NCI-H2081 treated with DMSO at 0.1 percent for 48 hours (cell line): Measurements from ENCODE around the gene PLA2G3.
"Not testable (repeated sequence)": the region's sequence is repeated elsewhere in the genome, so short reads cannot be mapped to it uniquely, and the experiment has no call there.

ENCODE experiments used
- DNase-seq: peaks from one replicate; lab custom pipeline; 2025; lab: John Stamatoyannopoulos, UW

PLA2G3 gene

DNA sequence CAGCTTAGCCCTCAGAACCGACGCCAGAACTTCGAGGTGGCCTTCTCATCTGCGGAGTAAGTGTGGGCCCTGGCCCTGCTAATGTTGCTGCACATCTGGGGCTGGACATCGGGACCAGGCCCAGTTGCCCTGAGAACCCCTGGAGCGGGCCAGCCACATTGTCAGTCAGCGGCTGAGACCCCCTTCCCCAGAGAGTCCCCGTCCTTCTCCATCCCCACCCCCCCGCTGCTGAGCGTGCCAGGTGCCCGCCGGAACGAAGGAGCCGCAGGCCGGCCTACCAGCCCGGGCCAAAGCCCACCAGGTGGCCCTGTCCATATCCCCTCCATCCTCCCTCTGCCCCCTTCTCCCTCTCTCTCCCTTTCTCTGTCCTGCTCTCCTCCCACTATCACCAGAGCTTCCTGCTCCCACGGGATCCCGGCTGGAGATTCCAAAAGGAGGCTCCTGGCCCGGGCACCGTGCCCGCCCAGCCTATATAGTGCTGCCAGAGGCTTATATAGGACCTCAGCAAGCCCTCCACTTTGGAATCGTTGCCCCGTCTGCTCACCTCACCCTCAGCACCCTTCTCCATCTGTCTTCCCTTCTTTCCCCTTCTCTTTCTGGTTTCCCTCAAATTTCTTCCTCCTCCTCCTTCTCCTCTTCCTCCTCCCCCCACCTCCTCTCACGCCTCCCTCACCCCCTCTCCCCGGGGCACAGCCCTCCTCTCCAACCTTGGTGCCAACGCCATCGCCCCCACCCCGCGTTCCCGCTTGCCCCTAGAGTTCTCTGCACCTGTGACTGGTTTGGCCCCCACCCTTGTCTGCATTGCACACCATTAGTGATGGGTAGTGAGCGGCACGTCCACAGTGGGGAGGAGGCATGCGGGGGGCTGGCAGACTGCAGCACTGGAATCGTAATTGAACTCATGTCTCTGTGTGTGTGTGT lies 40.2 kb downstream of the PLA2G3 start:
- no peak for DNase-seq

DNA sequence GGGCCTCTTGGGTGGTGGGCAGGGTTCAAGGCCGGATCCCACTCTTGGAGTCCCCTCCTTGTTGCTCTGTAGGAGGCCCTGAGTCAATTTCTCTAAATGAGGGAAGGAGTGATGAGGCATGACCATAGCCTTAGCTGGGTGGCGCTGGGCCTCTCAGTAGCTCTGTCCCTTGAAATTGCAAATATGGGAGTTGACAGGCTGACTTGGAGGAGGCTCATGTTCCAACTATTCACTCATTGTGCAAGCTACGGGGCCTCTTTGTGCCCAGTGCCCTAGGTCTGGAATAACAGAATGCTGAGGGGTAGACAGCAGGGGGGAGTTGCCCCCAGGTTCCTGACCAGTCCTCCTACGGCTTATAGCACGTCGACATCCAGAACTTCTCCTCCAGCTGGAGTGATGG lies 40.9 kb downstream of the PLA2G3 start:
- no peak for DNase-seq

DNA sequence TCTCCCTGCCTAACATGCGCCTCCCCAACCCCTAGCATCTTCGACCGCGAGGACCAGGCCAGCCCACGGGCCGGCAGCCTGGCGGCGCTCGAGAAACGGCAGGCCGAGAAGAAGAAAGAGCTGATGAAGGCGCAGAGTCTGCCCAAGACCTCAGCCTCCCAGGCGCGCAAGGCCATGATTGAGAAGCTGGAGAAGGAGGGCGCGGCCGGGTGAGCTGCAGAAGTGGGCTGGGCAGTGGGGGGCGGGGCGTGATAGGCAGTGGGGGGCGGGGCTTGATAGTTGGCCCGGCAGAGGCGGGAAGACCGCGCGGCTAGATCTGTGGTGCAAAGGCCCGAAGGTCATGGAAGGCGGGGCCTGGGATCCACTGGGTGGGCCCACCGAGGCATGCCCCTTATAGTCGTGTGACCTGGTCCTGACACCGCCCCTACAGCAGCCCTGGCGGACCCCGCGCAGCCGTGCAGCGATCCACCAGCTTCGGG lies 41.6 kb downstream of the PLA2G3 start:
- no peak for DNase-seq

DNA sequence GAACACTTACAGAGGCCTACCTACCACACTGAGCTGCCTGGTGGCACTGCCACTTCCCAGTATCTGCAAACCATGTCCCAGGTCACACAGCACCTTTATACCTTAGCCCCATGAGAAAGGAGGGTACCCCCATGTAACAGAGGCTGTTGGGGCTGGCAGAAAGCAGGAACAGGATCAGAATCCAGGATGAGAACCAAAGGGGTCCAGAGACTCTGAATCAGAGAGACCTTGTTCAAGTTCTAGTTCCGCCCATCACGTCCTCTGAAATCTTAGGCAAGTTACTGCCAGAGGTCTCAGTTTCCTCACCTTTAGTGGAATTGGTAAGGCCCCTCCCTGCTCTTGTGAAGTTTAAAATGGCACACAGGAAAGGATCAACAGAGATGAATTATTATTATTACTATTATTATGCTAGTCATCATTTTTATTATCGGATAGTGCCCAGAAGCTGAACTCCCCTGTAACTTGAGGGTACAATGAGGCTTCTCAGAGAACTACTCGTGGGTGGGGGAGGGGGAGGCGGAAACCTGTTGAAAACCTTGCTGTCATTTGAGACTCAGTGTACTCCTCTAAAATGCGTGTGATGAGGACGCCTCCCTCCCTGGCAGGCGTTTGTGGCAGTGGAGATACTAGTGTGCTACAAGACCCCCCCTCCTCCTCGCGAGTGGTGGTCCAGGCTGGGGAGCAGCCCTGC lies 42.2 kb downstream of the PLA2G3 start:
- no peak for DNase-seq

DNA sequence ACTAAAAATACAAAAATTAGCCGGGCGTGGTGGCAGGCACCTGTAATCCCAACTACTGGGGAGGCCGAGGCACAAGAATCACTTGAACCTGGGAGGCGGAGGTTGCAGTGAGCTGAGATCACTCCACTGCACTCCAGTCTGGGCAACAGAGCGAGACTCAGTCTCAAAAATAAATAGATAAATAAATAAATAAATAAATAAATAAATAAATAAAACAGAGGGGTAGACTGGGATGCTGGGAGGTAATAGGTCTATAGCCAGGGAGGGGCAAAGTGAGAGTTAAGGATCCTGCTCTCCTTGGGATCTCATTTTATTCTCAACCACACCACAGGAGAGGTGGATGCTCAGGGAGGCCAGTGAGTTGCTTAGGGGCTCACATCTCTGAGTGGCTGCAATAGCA lies 42.8 kb downstream of the PLA2G3 start:
- not testable (repeated sequence) for DNase-seq

DNA sequence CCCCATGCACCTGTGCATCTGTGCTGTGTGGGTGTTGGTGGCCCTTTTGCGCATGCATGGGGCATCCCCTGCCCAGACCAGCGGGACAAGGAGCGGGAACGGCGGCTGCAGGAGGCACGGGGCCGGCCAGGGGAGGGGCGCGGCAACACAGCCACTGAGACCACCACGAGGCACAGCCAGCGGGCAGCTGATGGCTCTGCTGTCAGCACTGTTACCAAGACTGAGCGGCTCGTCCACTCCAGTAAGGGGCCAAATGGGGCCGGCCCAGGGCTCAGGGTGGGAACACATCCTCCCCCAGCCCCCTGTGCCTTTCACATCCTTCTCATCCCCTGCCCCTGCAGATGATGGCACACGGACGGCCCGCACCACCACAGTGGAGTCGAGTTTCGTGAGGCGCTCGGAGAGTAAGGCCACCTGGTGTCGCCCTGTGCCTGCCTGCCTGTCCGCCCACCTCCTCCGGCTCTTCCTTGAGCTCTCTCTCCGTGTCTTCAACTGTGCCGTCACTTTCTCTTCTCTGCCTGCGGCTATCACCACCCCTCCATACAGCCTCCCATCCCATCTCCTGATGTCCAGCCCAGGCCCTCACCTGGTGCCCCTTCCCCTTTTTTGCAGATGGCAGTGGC lies 43.5 kb downstream of the PLA2G3 start:
- no peak for DNase-seq

DNA sequence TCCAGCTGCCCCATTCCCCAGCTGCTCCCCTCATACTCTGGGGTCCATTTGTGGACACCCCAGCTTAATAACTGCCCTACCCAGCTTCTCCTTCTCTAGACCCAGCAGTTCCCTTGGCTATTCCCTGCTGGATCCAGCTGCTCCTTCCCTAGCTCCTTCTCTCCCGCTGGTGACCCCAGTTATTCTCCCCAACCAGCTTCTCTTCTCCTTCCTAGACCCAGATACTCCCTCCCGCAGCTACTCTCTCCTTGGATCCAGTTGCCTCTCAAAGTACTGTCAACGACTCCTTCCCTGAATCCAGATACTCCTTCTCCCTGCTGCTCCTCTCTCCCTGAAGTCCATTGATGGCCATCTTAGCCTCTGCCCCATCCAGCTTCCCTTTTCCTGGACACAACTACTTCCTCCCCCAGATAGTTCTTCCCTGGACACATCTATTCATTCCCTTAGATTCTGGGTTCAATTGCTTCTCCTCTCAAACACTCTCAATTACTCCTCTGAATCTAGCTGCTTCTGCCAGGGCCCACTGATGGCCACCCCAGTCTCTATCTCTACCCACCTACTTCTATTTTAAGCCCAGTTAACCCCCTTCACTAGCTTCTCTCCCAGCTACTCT lies 44.6 kb downstream of the PLA2G3 start:
- DNase-seq = no peak

DNA sequence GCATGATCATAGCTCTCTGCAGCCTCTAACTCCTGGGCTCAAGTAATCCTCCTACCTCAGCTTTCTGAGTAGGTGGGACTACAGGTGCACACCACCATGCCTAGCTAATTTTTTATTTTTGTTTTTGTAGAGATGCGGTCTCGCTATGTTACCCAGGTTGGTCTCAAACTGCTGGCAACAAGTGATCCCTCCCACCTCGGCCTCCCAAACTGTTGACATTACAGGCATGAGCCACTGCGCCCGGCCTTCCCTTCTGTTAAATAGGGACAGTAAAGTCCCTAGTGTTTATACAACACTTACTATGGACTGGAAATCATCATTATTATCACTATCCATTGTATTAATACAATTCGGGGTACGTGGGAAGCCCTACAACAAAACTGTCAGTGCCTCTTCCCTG lies 45.6 kb downstream of the PLA2G3 start:
- no peak for DNase-seq

DNA sequence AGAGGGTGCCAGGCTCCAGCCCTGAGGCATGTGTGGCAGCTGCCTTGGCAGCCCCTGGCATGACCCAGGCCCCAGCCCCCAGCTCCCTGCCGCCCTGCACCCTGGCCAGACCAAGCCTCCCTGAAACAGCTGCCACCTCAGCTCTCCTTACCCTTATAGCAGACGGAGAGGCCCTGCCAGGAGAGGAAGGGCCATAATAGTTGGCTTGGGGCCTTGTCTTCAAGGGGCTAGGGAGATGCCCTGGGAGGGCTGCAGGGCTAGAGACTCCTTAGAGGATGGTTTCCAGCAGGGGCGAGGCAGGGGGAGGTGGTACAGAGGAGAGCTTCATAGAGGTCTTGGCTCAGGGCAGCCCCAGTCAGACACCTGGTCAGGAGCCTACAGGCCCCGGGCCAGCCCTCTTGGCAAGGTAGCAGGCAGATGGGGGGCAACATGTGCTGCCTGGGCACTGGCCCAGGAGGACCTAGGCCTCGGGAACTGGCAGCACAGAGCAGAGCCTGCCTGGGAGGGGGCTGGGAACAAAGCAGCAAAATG lies 46.2 kb downstream of the PLA2G3 start:
- DNase-seq = no peak

DNA sequence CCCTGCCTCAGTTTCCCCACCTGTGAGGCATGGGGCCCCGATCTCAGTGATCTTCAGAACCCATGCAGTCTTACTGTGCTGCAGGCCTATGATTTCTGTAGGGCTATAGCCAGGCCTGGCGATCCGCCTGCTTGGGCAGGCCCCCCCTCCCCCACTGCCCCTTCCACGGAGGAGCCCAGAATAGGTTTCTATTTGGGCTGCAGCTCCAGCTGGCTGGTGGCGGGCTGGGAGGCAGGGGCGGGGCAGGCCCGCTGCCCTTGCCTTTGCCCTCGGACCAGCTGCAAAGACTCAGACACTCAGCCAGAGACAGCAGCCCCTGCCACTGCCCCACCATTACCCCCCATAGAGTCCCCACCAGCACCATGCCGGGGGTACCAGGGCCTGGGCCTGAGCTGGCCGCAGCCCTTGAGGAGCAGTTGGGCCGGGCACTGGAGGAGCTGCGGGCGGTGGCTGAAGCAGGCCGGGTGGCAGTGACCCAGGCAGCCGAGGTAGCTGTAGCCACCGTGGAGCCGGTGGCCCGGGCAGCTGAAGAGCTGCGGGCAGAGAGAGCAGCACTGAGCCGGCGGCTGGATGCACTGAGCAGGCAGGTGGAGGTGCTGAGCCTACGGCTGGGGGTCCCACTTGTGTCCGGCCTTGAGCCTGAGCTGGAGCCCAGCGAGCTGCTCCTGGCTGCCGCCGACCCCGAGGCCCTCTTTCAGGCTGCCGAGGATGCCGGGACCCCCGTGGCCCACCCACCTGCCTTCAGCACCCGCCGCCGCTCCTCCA lies 47.0 kb downstream of the PLA2G3 start:
- DNase-seq = no peak

DNA sequence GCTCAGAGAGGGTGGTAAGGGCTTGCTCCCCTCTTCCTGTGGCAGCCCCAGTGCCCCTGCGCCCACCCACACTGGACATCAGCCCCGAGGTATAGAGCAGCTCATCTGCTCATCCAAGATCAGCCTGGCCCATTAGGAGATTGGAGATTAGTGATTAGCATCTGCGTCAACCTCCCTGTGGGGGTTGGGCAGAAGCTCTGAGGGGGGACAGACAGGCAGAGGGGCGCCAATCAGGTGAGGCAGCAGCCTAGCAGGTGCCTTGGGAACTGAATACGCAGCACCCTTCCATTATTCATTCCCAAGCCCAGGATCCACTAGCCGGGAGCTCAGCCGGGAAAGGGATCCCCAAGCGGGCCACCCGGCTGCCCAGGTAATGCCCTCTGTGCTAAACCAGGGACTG lies 48.1 kb downstream of the PLA2G3 start:
- no peak for DNase-seq

DNA sequence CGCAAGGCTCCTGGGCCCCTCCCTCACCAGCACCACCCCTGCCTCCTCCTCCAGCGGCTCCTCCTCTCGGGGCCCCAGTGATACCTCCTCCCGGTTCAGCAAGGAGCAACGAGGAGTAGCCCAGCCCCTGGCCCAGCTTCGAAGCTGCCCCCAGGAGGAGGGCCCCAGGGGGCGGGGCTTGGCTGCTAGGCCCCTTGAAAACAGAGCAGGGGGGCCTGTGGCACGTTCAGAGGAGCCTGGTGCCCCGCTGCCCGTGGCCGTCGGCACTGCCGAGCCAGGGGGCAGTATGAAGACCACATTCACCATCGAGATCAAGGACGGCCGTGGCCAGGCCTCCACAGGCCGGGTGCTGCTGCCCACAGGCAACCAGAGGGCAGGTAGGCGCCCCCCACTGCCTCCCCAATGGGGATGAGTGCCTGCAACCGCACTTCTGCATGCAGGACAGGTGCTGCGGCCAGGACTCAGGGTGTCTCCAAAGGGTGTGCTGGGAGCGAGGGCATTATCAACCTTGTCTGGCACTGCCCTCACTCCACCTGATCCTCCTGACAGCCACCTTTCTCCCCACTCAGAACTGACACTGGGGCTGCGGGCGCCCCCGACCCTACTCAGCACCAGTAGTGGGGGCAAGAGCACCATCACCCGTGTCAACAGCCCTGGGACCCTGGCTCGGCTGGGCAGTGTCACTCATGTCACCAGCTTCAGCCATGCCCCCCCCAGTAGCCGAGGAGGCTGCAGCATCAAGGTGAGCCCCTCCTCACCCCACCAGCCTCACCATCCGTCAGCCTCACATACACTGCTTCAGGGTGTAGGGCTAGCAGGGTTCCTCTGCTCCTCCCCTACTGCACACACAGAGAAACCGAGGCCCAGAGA lies 49.0 kb downstream of the PLA2G3 start:
- no peak for DNase-seq

DNA sequence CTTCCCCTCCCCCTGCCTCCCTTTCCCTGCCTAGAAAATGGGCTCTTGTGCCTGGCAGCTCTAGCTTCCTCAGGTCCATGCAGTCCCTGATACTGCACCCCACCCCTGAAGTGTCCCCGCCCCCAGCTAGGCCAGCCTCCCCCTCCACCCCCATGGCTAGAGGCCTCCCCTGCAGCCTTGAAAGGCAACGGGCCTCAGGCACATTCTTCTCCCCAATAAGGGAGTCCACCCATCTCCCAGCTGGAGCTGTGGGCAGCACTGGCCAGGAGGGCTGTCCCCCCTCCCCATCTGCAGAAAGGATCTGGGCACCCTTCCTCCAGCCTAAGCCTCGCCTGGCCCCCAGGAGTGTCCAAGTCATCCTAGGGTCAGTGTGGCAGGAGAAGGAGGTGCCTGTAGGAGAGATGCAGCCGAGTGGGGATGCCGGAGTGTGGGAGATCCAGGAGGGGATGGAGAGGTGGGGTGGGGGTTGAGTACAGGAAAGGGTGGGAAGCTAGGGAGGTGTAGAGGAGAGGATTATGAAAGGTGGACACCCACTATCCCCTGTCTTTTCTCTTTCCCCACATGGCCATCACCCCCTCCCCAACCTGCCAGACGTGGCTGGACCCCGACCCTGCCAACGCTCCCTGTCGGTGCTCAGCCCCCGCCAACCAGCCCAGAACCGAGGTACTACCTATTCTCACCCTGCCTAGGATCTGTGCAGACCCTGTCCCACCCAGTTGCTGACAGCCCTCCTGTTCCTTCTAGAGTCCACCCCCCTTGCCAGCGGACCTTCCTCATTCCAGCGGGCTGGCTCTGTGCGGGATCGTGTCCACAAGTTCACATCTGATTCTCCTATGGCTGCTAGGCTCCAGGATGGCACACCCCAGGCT lies 49.9 kb downstream of the PLA2G3 start:
- DNase-seq = no peak

DNA sequence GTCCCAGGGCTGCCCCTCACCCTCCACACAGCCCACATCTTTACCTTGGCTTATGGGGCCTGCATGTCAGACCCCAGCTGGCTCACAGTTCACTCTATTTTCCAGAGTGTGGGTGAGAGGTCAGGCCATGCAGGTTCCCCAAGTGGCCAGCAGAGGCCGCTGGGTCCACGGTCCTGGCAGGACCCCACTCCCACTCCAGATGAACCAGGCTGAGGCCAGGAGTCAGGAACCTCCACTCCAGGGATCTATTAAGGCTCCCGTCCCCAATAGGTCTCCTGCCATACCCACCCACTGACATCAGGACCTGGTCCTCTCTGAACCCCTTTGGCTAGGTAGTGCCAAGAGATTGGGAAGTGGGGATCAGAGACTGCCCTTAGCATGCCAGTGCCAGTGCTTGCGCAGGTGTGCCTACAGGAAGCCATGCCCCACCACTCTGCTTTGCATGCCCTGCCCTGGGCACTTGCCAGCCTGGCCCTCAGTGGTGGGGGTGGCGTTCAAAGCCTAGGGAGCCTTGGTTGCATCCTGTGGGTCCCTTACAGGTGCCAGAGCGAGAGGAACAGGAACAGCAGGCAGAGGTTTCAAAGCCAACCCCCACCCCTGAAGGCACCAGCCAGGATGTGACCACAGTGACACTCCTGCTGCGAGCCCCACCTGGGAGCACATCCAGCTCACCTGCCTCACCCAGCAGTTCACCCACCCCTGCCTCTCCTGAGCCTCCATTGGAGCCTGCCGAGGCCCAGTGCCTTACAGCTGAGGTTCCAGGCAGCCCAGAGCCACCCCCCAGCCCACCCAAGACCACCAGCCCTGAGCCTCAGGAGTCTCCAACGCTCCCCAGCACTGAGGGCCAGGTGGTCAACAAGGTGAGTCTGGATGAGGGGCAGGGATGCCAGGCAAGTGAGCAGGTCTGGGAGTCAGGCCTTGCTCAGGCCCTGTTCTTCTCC lies 50.9 kb downstream of the PLA2G3 start:
- DNase-seq = no peak

DNA sequence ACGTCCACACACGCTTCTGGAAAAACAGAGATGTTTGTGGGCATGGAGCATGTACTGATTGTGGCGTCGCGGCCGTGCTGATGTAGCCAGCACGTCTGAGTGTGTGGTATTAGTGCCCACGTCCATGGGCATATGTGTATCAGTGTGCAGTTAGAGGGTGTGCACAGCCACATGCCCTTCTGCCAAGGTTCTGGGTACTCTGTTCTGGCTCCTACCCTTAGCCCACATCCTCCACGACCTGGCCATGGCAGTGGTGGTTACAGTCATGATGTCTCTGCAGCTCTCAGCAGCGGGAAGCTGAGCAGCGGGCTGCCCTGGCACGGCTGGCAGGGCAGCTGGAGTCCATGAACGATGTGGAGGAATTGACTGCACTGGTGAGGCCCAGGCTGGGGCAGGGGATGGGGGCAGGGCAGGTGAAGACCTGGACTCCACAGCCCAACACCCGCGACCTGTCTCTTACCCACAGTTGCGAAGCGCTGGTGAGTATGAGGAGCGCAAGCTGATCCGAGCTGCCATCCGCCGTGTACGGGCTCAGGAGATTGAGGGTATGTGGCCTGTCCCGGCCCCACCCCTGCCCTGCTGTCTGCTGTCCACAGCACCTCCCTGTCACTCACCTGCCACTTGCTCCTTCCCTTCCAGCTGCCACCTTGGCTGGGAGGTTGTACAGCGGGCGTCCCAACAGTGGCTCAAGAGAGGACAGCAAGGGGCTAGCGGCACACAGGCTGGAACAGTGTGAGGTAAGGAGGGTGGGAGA lies 51.9 kb downstream of the PLA2G3 start:
- no peak for DNase-seq

DNA sequence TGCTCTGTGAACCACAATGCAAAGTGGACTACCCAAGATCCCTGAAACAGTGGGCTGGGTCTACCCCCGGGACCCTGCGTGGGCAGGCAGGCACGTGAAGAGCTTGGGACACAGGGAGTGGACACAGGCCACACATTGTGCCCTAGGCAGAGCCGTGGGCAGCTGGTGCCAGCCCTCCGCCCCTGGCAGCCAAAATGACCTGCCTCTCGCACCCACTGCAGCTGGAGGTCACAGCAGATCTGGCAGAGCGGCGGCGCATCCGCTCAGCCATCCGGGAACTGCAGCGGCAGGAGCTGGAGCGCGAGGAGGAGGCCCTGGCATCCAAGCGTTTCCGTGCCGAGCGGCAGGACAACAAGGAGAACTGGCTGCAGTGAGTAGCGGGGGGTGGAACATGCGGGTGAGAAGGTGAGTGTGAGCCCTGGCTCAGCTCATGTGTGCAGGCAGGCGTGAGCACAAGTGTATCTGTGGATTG lies 52.5 kb downstream of the PLA2G3 start:
- no peak for DNase-seq

DNA sequence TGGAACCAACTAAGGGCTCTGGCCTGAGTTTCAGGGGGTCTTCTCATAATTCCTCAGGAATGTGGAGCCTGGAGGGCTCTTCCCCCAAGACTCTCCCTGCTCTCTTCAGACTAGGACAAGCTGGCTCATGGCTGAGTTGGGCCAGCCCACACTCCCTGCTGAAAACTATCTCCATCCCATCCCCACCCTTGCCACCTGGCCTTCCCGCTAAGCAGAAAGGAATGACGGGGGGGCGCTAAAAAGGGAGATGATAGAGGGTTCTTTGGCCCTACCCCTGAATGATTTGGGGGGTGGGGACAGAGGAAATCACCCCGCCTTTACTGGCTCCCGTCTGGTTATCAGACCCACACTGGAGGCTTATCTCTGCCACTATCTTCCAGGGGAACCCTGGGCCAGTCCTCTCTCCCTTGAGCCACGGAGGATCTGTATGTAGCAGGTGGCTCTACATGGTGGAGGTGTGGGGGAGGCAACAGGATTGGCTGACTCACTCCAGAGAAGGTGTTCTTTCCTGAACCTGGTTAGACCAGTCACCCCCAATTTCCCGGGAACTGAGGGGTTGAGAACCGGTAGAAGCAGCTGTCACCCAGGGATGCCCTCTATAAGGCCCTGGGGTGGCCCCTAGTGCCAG lies 53.5 kb downstream of the PLA2G3 start:
- no peak for DNase-seq
